CD4-positive, alpha-beta T cell treated with Interleukin-1 beta for 1 hour (primary cell): ENCODE measurements around the gene PYCARD.
"Not testable (repeated sequence)": the region's sequence is repeated elsewhere in the genome, so short reads cannot be mapped to it uniquely, and the experiment has no call there.

Source experiments
- DNase-seq, 2 donors: peaks; one replicate each; pipeline ENCODE4 v3.0.0-alpha.2; 2020 to 2022

The PYCARD gene

GRCh38 chr16:31189412-31189778, 13.2 kb downstream of the PYCARD start:
- DNase-seq: no peak

GRCh38 chr16:31188450-31189411, 13.8 kb downstream of the PYCARD start:
- no peak for DNase-seq

- DNase-seq: no peak
Observed at GRCh38 chr16:31187808-31188189, 14.8 kb downstream of the PYCARD start.

- DNase-seq: no peak
Observed at GRCh38 chr16:31186930-31187807, 15.4 kb downstream of the PYCARD start.

- DNase-seq: no peak
Observed at GRCh38 chr16:31186176-31186575, 16.4 kb downstream of the PYCARD start.

- DNase-seq: no peak
Observed at GRCh38 chr16:31185339-31185738, 17.2 kb downstream of the PYCARD start.

- DNase-seq: no peak
Observed at GRCh38 chr16:31184888-31185287, 17.7 kb downstream of the PYCARD start.

GRCh38 chr16:31183432-31184428, 18.8 kb downstream of the PYCARD start:
- DNase-seq: no peak

GRCh38 chr16:31182391-31182790, 20.2 kb downstream of the PYCARD start:
- no peak for DNase-seq

- no peak for DNase-seq
Observed at GRCh38 chr16:31181102-31181830, 21.3 kb downstream of the PYCARD start.

GRCh38 chr16:31179747-31180459, 22.7 kb downstream of the PYCARD start, which contains the start of gene FUS:
Gene FUS, plus strand, starts transcription at chr16:31180139. Its CDS starts 76 bp downstream, at chr16:31180215.
- DNase-seq: peak; percentile 90 to 93

GRCh38 chr16:31179219-31179746, 23.3 kb downstream of the PYCARD start:
- no peak for DNase-seq

GRCh38 chr16:31177136-31177535, 25.4 kb downstream of the PYCARD start:
- DNase-seq: peak; percentile 33 to 60

- not testable (repeated sequence) for DNase-seq
Observed at GRCh38 chr16:31170048-31170447, 32.5 kb downstream of the PYCARD start.

- no peak for DNase-seq
Observed at GRCh38 chr16:31168848-31169247, 33.7 kb downstream of the PYCARD start.

- no peak for DNase-seq
Observed at GRCh38 chr16:31167315-31167714, 35.2 kb downstream of the PYCARD start.

GRCh38 chr16:31157136-31157535, 45.4 kb downstream of the PYCARD start:
- peak in 1 of 2 donors; percentile 40 for DNase-seq
